Mammary epithelial cell (primary cell): ENCODE data around the gene ST6GAL2.

Experiments
- EZH2 ChIP-seq: IDR thresholded peaks from 2 replicates; pipeline ENCODE4 v1.6.1; 2012; ENCODE audit warnings: low read length, inconsistent platforms, borderline replicate concordance
- TF ChIP-seq, protein P1 (sequence below), 2 donors: IDR thresholded peaks in 1 of 2; conservative IDR thresholded peaks in 1 of 2; 2 replicates each; pipeline ENCODE4 v1.5.1; 2011 to 2012; ENCODE audit warnings: inconsistent platforms in 2 of 2, low read length in 2 of 2, mild to moderate bottlenecking in 2 of 2, control low read depth in 1 of 2, low read depth in 1 of 2; ENCODE audit not compliant: insufficient read depth in 1 of 2; ENCODE audit errors: extremely low read depth in 1 of 2

DNA sequence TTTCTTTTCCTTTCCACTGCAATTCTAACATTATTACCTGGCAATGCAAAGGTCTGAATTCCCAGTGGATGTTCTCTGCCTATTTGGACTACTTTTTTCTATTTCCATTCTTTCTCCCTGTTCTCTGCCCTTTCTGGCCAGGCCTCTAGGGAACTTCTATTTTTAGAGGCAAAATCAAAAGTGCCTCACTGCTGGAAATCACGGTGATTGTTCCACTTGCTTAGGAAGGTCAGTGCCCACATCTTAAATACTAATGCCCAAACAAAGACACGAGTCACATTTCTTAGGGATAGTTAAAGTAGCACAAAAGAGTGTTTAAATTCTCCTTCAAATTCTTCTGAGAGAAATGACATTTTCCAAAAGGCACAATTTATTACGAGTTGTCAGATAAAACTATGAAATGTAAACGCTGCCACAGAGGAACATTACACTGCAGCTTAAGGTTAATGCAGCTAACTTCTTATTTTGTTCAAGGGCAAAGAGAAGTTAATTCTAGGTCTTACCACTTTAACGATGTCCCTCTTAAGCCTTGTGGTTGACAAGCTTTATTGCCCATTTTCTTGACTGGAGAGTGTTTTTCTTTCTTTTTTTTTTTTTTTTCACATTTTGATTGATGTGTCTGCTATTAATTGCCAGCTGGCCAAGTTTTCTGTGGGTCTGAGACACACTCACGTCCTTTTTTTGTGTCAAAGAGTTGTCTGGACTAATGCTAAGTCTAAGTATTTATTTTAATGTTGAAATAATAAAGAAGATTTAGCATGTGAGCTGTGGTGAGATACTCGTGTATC lies 34.7 kb downstream of the ST6GAL2 start:
- TF ChIP-seq, protein P1, sequence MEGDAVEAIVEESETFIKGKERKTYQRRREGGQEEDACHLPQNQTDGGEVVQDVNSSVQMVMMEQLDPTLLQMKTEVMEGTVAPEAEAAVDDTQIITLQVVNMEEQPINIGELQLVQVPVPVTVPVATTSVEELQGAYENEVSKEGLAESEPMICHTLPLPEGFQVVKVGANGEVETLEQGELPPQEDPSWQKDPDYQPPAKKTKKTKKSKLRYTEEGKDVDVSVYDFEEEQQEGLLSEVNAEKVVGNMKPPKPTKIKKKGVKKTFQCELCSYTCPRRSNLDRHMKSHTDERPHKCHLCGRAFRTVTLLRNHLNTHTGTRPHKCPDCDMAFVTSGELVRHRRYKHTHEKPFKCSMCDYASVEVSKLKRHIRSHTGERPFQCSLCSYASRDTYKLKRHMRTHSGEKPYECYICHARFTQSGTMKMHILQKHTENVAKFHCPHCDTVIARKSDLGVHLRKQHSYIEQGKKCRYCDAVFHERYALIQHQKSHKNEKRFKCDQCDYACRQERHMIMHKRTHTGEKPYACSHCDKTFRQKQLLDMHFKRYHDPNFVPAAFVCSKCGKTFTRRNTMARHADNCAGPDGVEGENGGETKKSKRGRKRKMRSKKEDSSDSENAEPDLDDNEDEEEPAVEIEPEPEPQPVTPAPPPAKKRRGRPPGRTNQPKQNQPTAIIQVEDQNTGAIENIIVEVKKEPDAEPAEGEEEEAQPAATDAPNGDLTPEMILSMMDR (conservative IDR thresholded peaks at IDR 0.05 in 1 of 2, IDR thresholded peaks at IDR 0.05 in 1 of 2; ENCODE audit: extremely low read depth in 1 of 2, insufficient read depth in 1 of 2, low read depth in 1 of 2, low read length in 2 of 2) = no peak
- no peak for TF ChIP-seq EZH2
